ENCODE data around the gene MTMR1.

Gene MTMR1

GRCh38 chrX:150697641-150698040 is 4.4 kb downstream of the MTMR1 start:
- no peak for DNase-seq (ENCODE audit: low spot score)

- DNase-seq (ENCODE audit: low spot score): no peak
Observed at GRCh38 chrX:150698981-150699380, 5.8 kb downstream of the MTMR1 start.

- DNase-seq (ENCODE audit: low spot score): no peak
Observed at GRCh38 chrX:150700107-150700506, 6.9 kb downstream of the MTMR1 start.

- no peak for DNase-seq (ENCODE audit: low spot score)
Observed at GRCh38 chrX:150701377-150701776, 8.2 kb downstream of the MTMR1 start.

- no peak for DNase-seq (ENCODE audit: low spot score)
Observed at GRCh38 chrX:150702966-150703694, 9.9 kb downstream of the MTMR1 start.

- no peak for DNase-seq (ENCODE audit: low spot score)
Observed at GRCh38 chrX:150703695-150703974, 10.4 kb downstream of the MTMR1 start.

DNA sequence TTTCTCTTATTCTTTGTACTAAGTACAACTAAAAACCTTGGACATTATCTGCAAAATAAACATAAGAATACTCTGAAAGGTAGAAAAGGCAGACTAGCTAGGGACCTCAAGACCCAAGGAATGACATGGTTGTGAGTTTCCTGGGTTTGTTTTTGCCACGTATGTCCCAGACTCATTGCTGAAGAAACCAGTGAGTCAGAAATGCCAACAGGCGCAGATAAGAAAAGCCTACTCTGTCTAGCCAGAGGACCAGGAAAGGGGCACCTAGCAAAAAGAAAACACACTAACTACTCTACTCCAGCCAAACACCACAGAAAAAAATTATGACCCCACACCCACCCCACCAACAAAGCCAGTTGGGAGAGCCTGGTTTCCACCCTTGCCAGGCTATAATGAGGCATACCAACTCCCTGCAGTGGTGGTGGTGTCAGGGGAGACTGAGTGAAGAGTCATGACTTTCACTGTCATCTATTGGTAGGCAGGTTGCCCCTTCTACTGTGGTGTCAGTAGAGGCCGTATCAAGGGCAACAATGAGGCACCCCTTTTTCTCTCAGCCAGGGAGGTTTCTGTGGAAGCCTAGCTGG is 10.9 kb downstream of the MTMR1 start:
- DNase-seq (ENCODE audit: low spot score): no peak

DNA sequence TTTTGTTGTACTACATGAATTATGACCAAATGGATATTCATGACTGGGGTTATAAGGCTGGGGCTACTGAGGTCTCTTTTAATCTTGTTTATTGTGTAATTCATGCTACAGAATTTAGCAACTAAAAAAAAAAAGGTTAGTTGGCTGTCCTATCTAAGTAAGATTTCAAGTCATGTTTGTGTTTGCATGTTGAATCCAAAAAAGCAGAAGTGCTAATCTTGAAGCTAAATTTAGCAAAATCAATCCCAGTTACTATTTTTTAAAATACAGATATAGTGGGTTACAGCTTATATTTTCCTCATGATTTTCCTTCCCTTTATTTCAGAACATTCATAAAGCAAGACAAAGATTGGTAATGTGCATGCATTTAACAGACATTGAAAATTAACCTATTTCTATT is 19.4 kb downstream of the MTMR1 start:
- DNase-seq (ENCODE audit: low spot score): no peak

DNA sequence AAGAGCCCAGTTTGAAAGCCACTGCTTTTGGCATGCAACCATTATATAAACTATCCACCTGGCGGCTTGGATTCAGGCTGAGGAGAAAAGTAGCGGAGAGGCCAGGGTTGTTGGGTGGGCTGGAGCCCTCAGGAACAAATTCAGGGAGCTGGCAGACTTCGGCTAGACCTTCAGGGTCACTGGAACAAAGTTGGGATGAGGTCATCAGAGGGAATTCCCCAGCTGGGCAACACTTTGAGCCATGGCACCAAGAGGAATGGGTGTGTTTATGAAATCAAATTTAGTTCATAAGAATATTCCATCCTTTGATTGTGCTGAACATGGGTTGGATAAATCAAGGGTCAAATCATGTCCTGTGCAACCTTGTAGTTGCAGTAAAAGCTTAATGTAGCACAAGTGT is 22.0 kb downstream of the MTMR1 start:
- DNase-seq (ENCODE audit: low spot score): no peak

DNA sequence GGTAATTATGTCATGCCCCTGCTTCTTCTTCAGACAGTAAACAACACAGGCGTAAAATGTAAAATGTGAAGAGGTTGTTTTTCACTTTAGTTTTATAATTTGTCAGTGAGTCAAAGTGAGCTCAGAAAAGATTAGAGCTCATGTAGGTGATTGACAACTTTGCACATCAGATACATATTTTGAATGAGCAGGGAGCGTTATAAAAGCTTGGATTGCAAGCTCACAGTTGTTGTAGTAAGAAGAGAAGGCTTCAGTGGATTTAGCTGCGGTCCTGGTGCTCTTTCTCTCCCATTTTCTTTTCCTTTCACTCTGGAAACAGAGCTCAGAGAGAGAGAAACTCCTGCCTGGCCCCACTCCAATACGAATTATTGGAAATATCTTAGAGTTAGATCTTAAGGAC is 26.4 kb downstream of the MTMR1 start:
- no peak for DNase-seq (ENCODE audit: low spot score)

GRCh38 chrX:150729956-150730355 is 36.8 kb downstream of the MTMR1 start:
- no peak for DNase-seq (ENCODE audit: low spot score)

GRCh38 chrX:150730719-150731118 is 37.5 kb downstream of the MTMR1 start:
- no peak for DNase-seq (ENCODE audit: low spot score)

GRCh38 chrX:150731795-150732194 is 38.6 kb downstream of the MTMR1 start:
- DNase-seq (ENCODE audit: low spot score): no peak

GRCh38 chrX:150736475-150736874 is 43.3 kb downstream of the MTMR1 start:
- no peak for DNase-seq (ENCODE audit: low spot score)

DNA sequence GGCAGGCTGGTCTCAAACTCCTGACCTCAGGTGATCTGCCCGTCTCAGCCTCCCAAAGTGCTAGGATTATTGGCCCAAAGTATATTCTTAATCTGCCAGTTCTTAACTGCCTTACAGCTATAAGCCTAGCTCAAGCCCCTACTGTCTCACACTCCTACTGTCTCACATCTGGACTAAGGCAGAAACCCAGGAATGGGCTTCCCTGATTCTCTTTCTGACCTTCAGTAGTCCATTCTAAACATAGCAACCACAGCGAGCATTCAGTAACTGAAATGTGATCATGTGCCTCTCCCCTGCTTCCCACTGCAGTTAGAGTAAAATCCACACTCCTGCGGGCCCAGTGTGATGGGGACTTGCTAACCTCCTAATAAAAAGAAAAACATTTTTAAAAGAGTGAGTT is 58.9 kb downstream of the MTMR1 start:
- no peak for DNase-seq (ENCODE audit: low spot score)

DNA sequence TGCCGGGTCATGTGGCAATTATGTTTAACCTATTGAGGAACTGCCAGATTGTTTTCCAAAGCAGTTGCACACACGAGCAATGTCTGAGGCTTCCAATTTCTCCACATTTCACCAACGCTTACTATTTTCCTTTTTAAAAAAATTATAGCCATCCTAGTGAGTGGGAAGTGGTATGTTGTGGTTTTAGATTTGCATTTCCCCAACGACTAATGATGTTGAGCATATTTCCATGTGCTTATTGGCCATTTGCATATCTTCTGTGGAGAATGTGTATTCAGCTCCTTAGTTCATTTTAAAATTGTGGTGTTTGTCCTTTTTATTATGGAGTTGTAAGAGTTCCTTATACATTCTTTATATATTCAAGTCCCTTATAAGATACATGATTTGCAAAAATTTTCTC is 60.2 kb downstream of the MTMR1 start:
- no peak for DNase-seq (ENCODE audit: low spot score)

- DNase-seq (ENCODE audit: low spot score): no peak
Observed at GRCh38 chrX:150753968-150754367, 60.8 kb downstream of the MTMR1 start.

- no peak for DNase-seq (ENCODE audit: low spot score)
Observed at GRCh38 chrX:150757371-150757770, 64.2 kb downstream of the MTMR1 start.

DNA sequence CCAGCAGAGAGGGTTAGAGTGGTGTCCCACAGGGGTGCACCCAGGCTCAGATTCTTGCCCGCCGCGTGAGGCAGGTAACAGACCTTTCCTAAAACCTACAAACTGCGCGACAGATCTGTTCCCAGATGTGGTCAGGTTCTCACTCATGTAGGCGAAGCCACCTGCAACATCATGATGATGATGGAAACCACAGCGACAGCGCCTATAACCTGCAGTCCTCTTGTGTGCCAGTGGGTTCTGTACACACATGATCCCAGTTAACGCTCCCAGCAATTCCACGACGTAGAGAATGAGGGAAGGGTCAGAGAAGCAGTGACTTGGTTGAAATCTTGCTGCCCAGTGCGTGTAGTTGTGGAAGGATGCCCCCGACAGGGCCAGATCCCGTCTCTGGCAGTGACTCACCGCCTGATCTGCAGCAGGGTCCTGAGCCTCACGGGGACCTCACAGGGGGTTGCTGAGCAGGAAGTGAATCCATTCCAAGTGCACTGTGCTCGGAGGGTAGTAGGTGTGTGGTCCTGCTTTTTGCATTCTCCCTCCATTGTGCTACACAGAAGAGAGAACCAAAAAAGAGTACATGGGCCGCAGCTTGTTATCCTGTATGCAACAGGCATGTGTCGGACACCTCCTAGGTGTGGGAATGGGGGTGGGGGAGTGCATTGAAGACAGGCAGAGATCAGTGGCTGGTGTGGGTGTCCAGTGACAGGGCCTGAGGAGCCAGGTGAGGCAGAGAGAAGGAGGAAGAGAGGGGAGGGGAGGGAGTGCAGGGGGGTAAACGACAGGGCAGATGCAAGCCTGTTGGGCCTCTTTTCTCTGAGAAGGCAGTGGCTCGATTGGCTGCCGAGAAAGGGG is 66.6 kb downstream of the MTMR1 start:
- DNase-seq (ENCODE audit: low spot score): no peak

DNA sequence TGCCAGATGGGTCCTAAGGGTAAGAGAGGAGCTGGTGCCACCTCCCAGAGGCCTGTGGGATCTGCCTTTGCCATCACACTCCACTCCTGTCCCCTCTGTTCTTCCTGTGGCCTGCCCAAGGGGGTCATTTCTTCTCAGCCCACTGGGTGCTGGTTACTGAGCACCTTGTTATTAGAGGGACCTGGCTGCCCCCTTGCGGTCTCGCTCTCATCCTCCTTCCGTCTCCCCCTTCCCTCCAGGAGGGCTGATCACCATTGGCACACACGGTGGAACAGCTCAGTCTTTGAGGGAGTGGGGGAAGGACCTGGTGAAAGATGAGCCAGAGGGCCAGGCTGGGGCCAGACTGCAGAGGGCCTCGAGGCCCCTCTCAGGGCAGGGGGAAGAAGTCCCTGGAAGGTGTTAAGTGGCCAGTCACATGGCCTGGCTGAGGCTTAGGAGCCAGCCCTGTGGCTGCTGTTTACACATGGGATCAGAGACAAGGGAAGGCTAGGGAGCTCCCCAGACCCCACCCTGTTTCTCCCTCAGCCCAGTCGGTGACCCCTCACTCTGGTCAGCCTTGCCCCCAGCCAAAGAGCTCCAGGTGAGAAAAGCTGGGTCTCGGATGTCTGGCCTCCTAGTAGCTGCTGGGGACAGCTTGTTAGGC is 68.1 kb downstream of the MTMR1 start:
- DNase-seq (ENCODE audit: low spot score): no peak

DNA sequence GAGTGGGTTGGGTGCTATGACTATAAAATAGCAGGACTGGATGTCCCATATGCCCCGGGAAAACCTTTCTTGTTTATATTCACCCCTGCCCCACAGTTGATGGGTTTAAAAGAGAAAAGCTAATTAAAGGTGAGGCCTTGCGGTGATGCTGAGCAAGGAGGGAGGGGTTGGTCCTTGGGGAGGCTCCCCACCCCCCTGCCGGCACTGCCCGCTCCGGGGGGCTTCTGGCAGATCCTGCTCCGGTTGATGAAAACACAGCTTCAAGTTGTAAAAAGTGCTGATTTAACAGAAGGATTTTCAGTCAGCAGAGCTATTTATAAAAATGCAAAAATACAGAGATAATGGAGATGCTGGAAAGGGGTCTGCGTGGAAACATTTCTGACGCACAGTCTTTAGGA is 68.6 kb downstream of the MTMR1 start:
- DNase-seq (ENCODE audit: low spot score): no peak

GRCh38 chrX:150762258-150763165 is 69.3 kb downstream of the MTMR1 start:
- no peak for DNase-seq (ENCODE audit: low spot score)

All from hematopoietic multipotent progenitor cell treated with erythropoietin and hydrocortisone succinate and interleukin-3 and kit ligand, for 15 days (in vitro differentiated cells).